ENCODE data around the gene ZNF8. TPM values are rescaled to one million over a fixed set of nuclear protein-coding genes. Genes with fewer than 3 reads are reported as not detected.
"Not testable (repeated sequence)": the region's sequence is repeated elsewhere in the genome, so short reads cannot be mapped to it uniquely, and the experiment has no call there.

Gene ZNF8
- total RNA-seq, 1 donor from 2014 or later = 6.0 TPM

DNA sequence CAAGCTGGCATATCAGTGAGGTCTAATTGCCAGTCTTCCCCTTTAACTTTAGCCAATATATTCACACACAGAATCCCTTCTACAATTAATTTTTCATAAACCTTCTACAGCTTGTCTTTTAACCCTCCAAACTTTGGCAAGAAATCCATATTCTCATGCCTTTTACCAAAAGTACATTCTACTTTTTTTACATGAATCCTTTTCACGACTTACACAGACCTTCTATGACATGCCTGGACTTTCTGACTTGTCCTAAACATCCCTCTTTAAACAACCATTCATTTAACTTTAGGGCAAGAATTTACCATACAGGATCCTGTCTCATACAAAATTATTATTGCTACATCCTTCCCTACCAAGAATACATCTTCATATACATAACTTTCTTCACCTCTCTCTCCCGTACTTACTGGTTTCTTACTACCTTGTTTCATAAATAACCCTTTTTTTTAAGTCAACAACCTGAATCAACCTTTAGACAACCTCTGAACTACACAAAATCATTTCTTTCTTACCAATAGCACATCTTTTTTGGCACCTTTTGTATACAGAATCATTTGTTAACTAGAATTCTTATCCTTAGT, 26.6 kb upstream of the ZNF8 start:
- intact Hi-C loops (cut with DNase I) = no loop called here
- Histone ChIP-seq H3K9me3 (peaks cover 94 to 100% of the 10 kb centered on the region in 2 donors), H3K4me3 (no peak overlapping the region), H3K27ac (no peak overlapping the region), H3K36me3 (peaks cover 90 to 100% of the 10 kb centered on the region in 2 donors), H3K4me1 (no peaks in the 10 kb centered on the region), H3K27me3 (no peaks in the 10 kb centered on the region)
- DNase-seq (ENCODE audit: low spot score in 2 of 2) = no peak
- TF ChIP-seq, protein P1, sequence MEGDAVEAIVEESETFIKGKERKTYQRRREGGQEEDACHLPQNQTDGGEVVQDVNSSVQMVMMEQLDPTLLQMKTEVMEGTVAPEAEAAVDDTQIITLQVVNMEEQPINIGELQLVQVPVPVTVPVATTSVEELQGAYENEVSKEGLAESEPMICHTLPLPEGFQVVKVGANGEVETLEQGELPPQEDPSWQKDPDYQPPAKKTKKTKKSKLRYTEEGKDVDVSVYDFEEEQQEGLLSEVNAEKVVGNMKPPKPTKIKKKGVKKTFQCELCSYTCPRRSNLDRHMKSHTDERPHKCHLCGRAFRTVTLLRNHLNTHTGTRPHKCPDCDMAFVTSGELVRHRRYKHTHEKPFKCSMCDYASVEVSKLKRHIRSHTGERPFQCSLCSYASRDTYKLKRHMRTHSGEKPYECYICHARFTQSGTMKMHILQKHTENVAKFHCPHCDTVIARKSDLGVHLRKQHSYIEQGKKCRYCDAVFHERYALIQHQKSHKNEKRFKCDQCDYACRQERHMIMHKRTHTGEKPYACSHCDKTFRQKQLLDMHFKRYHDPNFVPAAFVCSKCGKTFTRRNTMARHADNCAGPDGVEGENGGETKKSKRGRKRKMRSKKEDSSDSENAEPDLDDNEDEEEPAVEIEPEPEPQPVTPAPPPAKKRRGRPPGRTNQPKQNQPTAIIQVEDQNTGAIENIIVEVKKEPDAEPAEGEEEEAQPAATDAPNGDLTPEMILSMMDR (IDR thresholded peaks at IDR 0.05) = no peak

DNA sequence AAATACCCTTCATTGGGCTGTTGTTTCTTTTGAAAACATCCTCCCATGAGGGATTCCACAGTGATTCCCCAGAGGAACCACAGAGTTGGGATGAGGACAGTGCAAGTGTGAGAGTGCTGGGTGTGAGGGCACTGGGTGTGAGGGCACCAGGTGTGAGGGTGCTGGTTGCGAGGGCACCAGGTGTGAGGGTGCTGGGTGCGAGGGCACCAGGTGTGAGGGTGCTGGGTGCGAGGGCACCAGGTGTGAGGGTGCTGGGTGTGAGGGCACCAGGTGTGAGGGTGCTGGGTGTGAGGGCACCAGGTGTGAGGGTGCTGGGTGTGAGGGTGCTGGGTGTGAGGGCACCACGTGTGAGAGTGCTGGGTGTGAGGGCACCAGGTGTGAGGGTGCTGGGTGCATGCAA, 20.5 kb upstream of the ZNF8 start:
- H3K27ac ChIP-seq; H3K27me3 ChIP-seq; intact Hi-C loops (cut with DNase I); H3K4me1 ChIP-seq; DNase-seq (ENCODE audit: low spot score in 2 of 2): not testable (repeated sequence)
- peak overlapping the region in 1 of 2 donors; percentile 5 for H3K4me3 ChIP-seq
- H3K9me3 ChIP-seq = peaks cover 99 to 100% of the 10 kb centered on the region in 2 donors
- peaks cover 90 to 100% of the 10 kb centered on the region in 2 donors for H3K36me3 ChIP-seq

DNA sequence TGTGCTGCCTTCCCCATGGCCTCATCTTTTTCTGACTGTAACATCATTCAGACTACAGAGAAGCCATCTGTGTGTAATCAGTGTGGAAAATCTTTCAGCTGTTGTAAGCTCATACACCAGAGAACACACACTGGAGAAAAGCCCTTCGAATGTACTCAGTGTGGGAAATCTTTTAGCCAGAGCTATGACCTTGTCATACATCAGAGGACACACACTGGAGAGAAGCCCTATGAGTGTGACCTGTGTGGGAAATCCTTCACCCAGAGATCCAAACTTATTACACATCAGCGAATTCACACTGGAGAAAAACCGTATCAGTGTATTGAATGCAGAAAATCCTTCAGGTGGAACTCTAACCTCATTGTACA, 17.2 kb upstream of the ZNF8 start:
- Histone ChIP-seq H3K27ac (no peak overlapping the region), H3K36me3 (peaks cover 86 to 94% of the 10 kb centered on the region in 2 donors), H3K27me3 (no peaks in the 10 kb centered on the region), H3K4me1 (no peaks in the 10 kb centered on the region), H3K9me3 (peaks cover 99 to 100% of the 10 kb centered on the region in 2 donors), H3K4me3 (peak overlapping the region in 1 of 2 donors; percentile 26)
- DNase-seq (ENCODE audit: low spot score in 2 of 2) = no peak
- TF ChIP-seq, protein P1 (IDR thresholded peaks at IDR 0.05) = no peak
- intact Hi-C loops (cut with DNase I) = no loop called here

DNA sequence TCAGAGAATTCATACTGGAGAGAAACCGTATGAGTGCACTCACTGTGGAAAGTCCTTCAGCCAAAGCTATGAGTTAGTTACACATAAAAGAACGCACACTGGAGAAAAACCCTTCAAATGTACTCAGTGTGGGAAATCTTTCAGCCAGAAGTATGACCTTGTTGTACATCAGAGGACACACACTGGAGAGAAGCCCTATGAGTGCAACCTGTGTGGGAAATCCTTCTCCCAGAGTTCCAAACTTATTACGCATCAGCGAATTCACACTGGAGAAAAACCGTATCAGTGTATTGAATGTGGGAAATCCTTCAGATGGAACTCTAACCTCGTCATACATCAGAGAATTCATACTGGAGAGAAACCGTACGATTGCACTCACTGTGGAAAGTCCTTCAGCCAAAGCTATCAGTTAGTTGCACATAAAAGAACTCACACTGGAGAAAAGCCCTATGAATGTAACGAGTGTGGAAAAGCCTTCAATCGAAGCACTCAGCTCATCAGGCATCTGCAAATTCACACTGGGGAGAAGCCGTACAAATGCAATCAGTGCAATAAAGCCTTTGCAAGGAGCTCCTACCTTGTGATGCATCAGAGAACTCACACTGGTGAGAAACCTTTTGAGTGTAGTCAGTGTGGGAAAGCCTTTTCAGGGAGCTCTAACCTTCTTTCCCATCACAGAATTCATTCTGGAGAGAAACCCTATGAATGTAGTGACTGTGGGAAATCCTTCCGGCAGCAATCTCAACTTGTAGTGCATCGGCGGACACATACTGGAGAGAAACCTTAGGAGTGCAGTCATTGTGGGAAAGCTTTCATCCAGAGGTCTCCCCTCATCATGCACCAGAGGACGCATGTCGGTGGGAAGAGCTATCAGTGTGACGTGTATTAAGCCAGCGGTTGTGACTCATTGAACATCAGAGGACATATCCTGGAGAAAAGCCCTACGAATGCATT, 16.5 kb upstream of the ZNF8 start:
- peaks cover 99 to 100% of the 10 kb centered on the region in 2 donors for H3K9me3 ChIP-seq
- peaks cover 86 to 92% of the 10 kb centered on the region in 2 donors for H3K36me3 ChIP-seq
- intact Hi-C loops (cut with DNase I) = no loop called here
- H3K27ac ChIP-seq = no peak overlapping the region
- TF ChIP-seq, protein P1 (IDR thresholded peaks at IDR 0.05) = no peak
- no peaks in the 10 kb centered on the region for H3K4me1 ChIP-seq
- H3K27me3 ChIP-seq = no peaks in the 10 kb centered on the region
- DNase-seq (ENCODE audit: low spot score in 2 of 2) = no peak
- peak overlapping the region in 1 of 2 donors; percentile 26 for H3K4me3 ChIP-seq

DNA sequence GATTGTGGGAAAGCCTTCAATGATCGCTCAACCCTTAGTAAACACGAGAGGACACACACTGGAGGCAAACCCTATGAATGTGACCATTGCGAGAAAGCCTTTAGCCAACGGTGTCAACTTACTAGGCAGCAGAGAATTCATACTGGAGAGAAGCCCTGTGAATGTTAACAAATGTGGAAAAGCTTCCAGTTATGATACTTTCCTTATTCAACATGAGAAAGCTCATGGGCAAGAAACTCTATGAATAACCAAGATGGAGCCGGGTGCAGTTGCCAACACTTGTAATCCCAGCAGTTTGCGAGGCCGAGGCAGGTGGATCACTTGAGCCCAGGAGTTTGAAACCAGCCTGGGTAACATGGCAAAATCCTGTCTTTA, 15.8 kb upstream of the ZNF8 start:
- intact Hi-C loops (cut with DNase I) = no loop called here
- H3K36me3 ChIP-seq = peaks cover 80 to 85% of the 10 kb centered on the region in 2 donors
- DNase-seq (ENCODE audit: low spot score in 2 of 2) = no peak
- peaks cover 99 to 100% of the 10 kb centered on the region in 2 donors for H3K9me3 ChIP-seq
- TF ChIP-seq, protein P1 (IDR thresholded peaks at IDR 0.05) = no peak
- no peaks in the 10 kb centered on the region for H3K27me3 ChIP-seq
- H3K27ac ChIP-seq = no peak overlapping the region
- no peaks in the 10 kb centered on the region for H3K4me1 ChIP-seq
- peak overlapping the region in 1 of 2 donors; percentile 10 for H3K4me3 ChIP-seq

DNA sequence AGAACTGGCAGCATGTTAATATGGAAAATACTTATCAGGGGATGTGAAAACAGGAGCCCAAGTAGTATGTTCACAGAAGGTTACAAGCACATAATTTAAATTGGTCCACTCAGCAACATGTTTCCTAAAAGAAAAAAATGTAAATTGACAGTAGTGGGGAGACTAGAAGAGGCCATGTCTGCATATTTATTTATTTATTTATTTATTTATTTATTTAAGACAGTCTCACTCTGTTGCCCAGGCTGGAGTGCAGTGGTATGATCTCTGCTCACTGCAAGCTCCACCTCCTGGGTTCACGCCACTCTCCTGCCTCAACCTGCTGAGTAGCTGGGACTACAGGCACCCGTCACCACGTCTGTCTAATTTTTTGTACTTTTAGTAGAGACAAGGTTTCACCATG, 13.7 kb upstream of the ZNF8 start:
- DNase-seq (ENCODE audit: low spot score in 2 of 2) = no peak
- Histone ChIP-seq H3K4me1 (no peaks in the 10 kb centered on the region), H3K27me3 (no peaks in the 10 kb centered on the region), H3K4me3 (no peak overlapping the region), H3K9me3 (peaks cover 99 to 100% of the 10 kb centered on the region in 2 donors), H3K36me3 (peaks cover 66 to 67% of the 10 kb centered on the region in 2 donors), H3K27ac (no peak overlapping the region)
- intact Hi-C loops (cut with DNase I) = no loop called here
- TF ChIP-seq, protein P1 (IDR thresholded peaks at IDR 0.05) = no peak

All from ascending aorta (tissue), 2 donors.